Measurements from ENCODE around the gene SBK3.

DNA sequence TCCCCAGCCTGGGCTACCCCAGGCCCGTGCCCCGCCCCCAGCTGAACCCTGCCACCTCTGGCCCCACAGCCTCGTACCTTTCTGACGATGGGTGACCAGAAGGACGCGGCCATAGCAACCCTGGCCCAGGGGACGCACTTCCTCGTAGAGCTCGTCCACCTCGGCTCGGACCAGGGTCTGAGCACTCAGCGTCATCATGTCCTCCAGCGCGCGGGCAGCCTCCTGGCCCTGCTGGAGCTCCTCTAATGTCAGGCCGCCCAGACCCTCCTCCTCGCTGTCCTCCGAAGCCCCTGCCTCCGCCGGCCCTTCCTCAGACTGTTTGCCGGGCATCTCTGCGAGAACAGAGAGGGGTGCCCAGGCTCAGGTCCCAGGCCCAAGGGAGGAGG, 9.4 kb downstream of the SBK3 start:
- TF ChIP-seq CTCF (IDR thresholded peaks at IDR 0.05), result no peak
- TF ChIP-seq POLR2AphosphoS5 (IDR thresholded peaks at IDR 0.05), result no peak
- TF ChIP-seq POLR2A (IDR thresholded peaks at IDR 0.05), result no peak

Measured in stomach (tissue), 4 donors.